IMR-90 (cell line): ENCODE results near the gene KCNMA1. TPM values are rescaled to one million over a fixed set of nuclear protein-coding genes. Genes with fewer than 3 reads are reported as not detected.

Experiments
- ATAC-seq: fragments of 200-7000 bp; cut with Tn5 transposase; 2 replicates; pipeline ENCODE4 v1.9.1; 2020; ENCODE audit warnings: low read depth, mild to moderate bottlenecking, moderate library complexity
- BruUV-seq: library from RNA; stranded (reverse); fragments of 400-500 nt; replicated peaks from 2 replicates; lab custom pipeline; 2021; lab: Mats Ljungman, UMichigan
- CTCF ChIA-PET: fragments of 300-600 bp; formaldehyde crosslinking; extraction: SDS; loops from one replicate; lab custom pipeline; 2021; ENCODE audit warnings: antibody characterized with exemption; lab: Yijun Ruan, JAX
- POLR2A ChIA-PET: fragments of 300-600 bp; sonication (Branson Sonifier 250); formaldehyde crosslinking; loops from one replicate; lab custom pipeline; 2022; ENCODE audit warnings: antibody characterized with exemption; ENCODE audit not compliant: unreplicated experiment; lab: Charles Lee
- DNase-seq: peaks from one replicate; pipeline ENCODE4 v3.0.0; 2013
- H2AFZ ChIP-seq: replicated peaks from 2 replicates; pipeline ENCODE3; 2013; ENCODE audit warnings: low read length, mild to moderate bottlenecking; ENCODE audit not compliant: poor library complexity
- H2AK5ac ChIP-seq: 2 replicates; pipeline ENCODE4 v1.6.1; 2013; ENCODE audit warnings: low read depth, low read length, inconsistent platforms
- H2AK9ac ChIP-seq: replicated peaks from 2 replicates; pipeline ENCODE3; 2013; ENCODE audit warnings: mild to moderate bottlenecking, low read depth, low read length, moderate library complexity; ENCODE audit not compliant: poor library complexity
- H2BK120ac ChIP-seq: 2 replicates; pipeline ENCODE4 v1.6.1; 2013; ENCODE audit warnings: low read depth, low read length, inconsistent platforms
- H2BK15ac ChIP-seq: 3 replicates; pipeline ENCODE4 v1.6.1; 2013; ENCODE audit warnings: low read depth, low read length, inconsistent platforms
- H2BK20ac ChIP-seq: 2 replicates; pipeline ENCODE4 v1.6.1; 2013; ENCODE audit warnings: low read depth, mild to moderate bottlenecking, inconsistent platforms, low read length, moderate library complexity
- H2BK5ac ChIP-seq: 2 replicates; pipeline ENCODE4 v1.6.1; 2013; ENCODE audit warnings: mild to moderate bottlenecking, low read depth, low read length, inconsistent platforms; ENCODE audit not compliant: poor library complexity, severe bottlenecking
- H3K14ac ChIP-seq: replicated peaks from 2 replicates; pipeline ENCODE4 v1.6.1; 2013; ENCODE audit warnings: low read depth, low read length, inconsistent platforms
- H3K18ac ChIP-seq: 2 replicates; pipeline ENCODE4 v1.6.1; 2013; ENCODE audit warnings: low read depth, low read length, control low read depth
- H3K23ac ChIP-seq: 2 replicates; pipeline ENCODE4 v1.6.1; 2013; ENCODE audit warnings: low read depth, low read length, inconsistent platforms
- H3K27ac ChIP-seq: 2 replicates; pipeline ENCODE4 v1.5.1; 2013; ENCODE audit warnings: mild to moderate bottlenecking, control low read depth, low read length; ENCODE audit not compliant: insufficient read depth
- H3K27me3 ChIP-seq: 2 replicates; pipeline ENCODE4 v1.6.1; 2013; ENCODE audit warnings: low read length; ENCODE audit not compliant: control insufficient read depth, insufficient read depth
- H3K36me3 ChIP-seq: 2 replicates; pipeline ENCODE4 v1.6.1; 2013; ENCODE audit warnings: low read length, mixed read lengths; ENCODE audit not compliant: control insufficient read depth, insufficient read depth
- H3K4ac ChIP-seq: 2 replicates; pipeline ENCODE4 v1.6.1; 2013; ENCODE audit warnings: low read depth, low read length, inconsistent platforms
- H3K4me1 ChIP-seq: 2 replicates; pipeline ENCODE4 v1.6.1; 2013; ENCODE audit warnings: low read length, mixed read lengths; ENCODE audit not compliant: control insufficient read depth, insufficient read depth
- H3K4me2 ChIP-seq: 2 replicates; pipeline ENCODE4 v1.6.1; 2013; ENCODE audit warnings: low read depth, mild to moderate bottlenecking, control low read depth, low read length, moderate library complexity
- H3K4me3 ChIP-seq: 2 replicates; pipeline ENCODE4 v1.5.1; 2013; ENCODE audit warnings: low read depth, mild to moderate bottlenecking, control low read depth, low read length, moderate library complexity; ENCODE audit not compliant: insufficient read depth
- H3K56ac ChIP-seq: 2 replicates; pipeline ENCODE4 v1.6.1; 2013; ENCODE audit warnings: low read length, inconsistent platforms; ENCODE audit not compliant: insufficient read depth; ENCODE audit errors: extremely low read depth
- H3K79me1 ChIP-seq, 2 experiments: 2 replicates each; pipeline ENCODE4 v1.6.1; 2013; ENCODE audit warnings: low read length in 2 of 2, inconsistent platforms in 1 of 2, low read depth in 1 of 2
- H3K9ac ChIP-seq: 2 replicates; pipeline ENCODE4 v1.6.1; 2013; ENCODE audit warnings: low read depth, low read length, control low read depth
- H3K9me1 ChIP-seq: 2 replicates; pipeline ENCODE4 v1.6.1; 2013; ENCODE audit warnings: low read length, inconsistent platforms; ENCODE audit not compliant: insufficient read depth
- H3K9me3 ChIP-seq: 2 replicates; pipeline ENCODE4 v1.6.1; 2013; ENCODE audit warnings: low read length; ENCODE audit not compliant: control insufficient read depth, insufficient read depth
- H4K20me1 ChIP-seq: 2 replicates; pipeline ENCODE4 v1.6.1; 2013; ENCODE audit warnings: low read length, inconsistent platforms; ENCODE audit not compliant: insufficient read depth
- H4K5ac ChIP-seq: 2 replicates; pipeline ENCODE4 v1.6.1; 2013; ENCODE audit warnings: mild to moderate bottlenecking, low read depth, low read length, control low read depth
- H4K8ac ChIP-seq, 2 experiments: 2 replicates each; pipeline ENCODE4 v1.6.1; 2013; ENCODE audit warnings: low read depth in 2 of 2, low read length in 2 of 2, control low read depth in 1 of 2, inconsistent platforms in 1 of 2
- H4K91ac ChIP-seq: 2 replicates; pipeline ENCODE4 v1.6.1; 2013; ENCODE audit warnings: low read depth, low read length, inconsistent platforms; ENCODE audit not compliant: insufficient read depth
- CEBPB ChIP-seq: IDR thresholded peaks from 2 replicates; pipeline ENCODE4 v1.6.1; 2012; ENCODE audit warnings: low read depth, low read length, improper control_type of control experiment
- FOS ChIP-seq: fragments of 150-350 bp; IDR thresholded peaks from 2 replicates; pipeline ENCODE4 v1.6.1; 2016; ENCODE audit warnings: low read depth, low read length
- MAZ ChIP-seq: IDR thresholded peaks from 2 replicates; pipeline ENCODE4 v1.6.1; 2012; ENCODE audit warnings: low read depth, mild to moderate bottlenecking, low read length, improper control_type of control experiment, moderate library complexity, borderline replicate concordance
- MXI1 ChIP-seq: IDR thresholded peaks from 2 replicates; pipeline ENCODE4 v1.6.1; 2012; ENCODE audit warnings: low read depth, mild to moderate bottlenecking, low read length, moderate library complexity, borderline replicate concordance
- NFE2L2 ChIP-seq: fragments of 150-350 bp; IDR thresholded peaks from 2 replicates; pipeline ENCODE4 v1.6.1; 2016; ENCODE audit warnings: low read depth, mild to moderate bottlenecking, low read length
- RAD21 ChIP-seq: IDR thresholded peaks from 2 replicates; pipeline ENCODE4 v1.6.1; 2012; ENCODE audit warnings: low read length, improper control_type of control experiment
- RCOR1 ChIP-seq: IDR thresholded peaks from 2 replicates; pipeline ENCODE4 v1.6.1; 2012; ENCODE audit warnings: mild to moderate bottlenecking, low read length, improper control_type of control experiment; ENCODE audit not compliant: insufficient replicate concordance
- RFX5 ChIP-seq: IDR thresholded peaks from 2 replicates; pipeline ENCODE4 v1.8.0; 2012; ENCODE audit warnings: low read depth, mild to moderate bottlenecking, low read length, moderate library complexity
- SMC3 ChIP-seq: fragments of 150-350 bp; IDR thresholded peaks from 2 replicates; pipeline ENCODE4 v1.6.1; 2016; ENCODE audit warnings: low read depth, mild to moderate bottlenecking, antibody characterized with exemption, low read length, moderate library complexity
- WGBS, 2 experiments: methylation state at CpG; one replicate each; pipeline versions ENCODE4 v1.1.5 to v1.1.7; 2013; ENCODE audit warnings: missing lambda C conversion rate in 2 of 2; ENCODE audit not compliant: insufficient read length in 1 of 2; ENCODE audit errors: extremely low coverage in 2 of 2; 5-methylcytosine and 5-hydroxymethylcytosine counted together
- dilution Hi-C: fragments of 300-500 bp; cut with HindIII; formaldehyde crosslinking; loops from one replicate; pipeline ENCODE4 v1.14.3; 2018; ENCODE audit warnings: low sequenced_read_pairs; ENCODE audit not compliant: unreplicated experiment
- in situ Hi-C: fragments of 300-500 bp; cut with MboI; formaldehyde crosslinking; loops from 3 replicates; pipeline ENCODE4 v1.14.3; 2019; ENCODE audit warnings: low sequenced_read_pairs, inconsistent platforms, mixed read lengths
- intact Hi-C: fragments of 100-400 bp; cut with micrococcal nuclease; formaldehyde crosslinking; loops from 2 replicates; pipeline ENCODE4 v1.10.0; 2022
- polyA plus RNA-seq, 3 experiments: library from polyadenylated mRNA; depleted of rRNA; stranded (reverse); fragments of >200 nt; gene quantifications; 2 replicates each; pipeline ENCODE4 v1.2.3, GENCODE V29; 2012; ENCODE audit warnings: low replicate concordance in 1 of 3
- total RNA-seq: library from RNA; depleted of rRNA; stranded (reverse); fragments of >200 nt; gene quantifications from 2 replicates; pipeline ENCODE4 v1.2.3, GENCODE V29; 2012
- TF ChIP-seq, protein P1 (sequence below): conservative IDR thresholded peaks from 2 replicates; pipeline ENCODE4 v1.5.1; 2012; ENCODE audit warnings: mild to moderate bottlenecking, low read depth, low read length, improper control_type of control experiment
- TF ChIP-seq, protein P2 (sequence below): fragments of 150-350 bp; IDR thresholded peaks from 2 replicates; pipeline ENCODE4 v1.6.1; 2016; ENCODE audit warnings: low read depth, mild to moderate bottlenecking, low read length, moderate library complexity, borderline replicate concordance

Gene KCNMA1
- total and polyA plus RNA-seq, 2 of the 4 experiments (the other 2 are of a cell fraction), result 25.6 to 29.6 TPM

DNA sequence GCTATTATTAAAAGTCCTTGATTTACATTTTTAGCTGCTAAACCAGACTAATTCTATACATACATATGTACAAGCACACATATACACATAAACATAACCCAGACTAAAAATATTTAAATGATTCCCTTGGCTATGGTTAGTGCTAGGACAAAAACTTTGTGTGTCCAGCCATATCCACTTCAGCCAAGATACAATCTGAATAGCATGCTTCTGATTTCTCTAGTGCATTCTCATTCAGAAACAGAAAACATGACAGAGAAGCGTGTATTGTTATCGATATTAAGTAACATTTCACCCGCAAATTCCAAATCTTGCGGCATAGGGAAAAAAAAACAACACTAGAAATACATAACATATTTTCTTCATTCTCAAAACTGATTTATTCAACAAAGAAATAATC lies 569.3 kb downstream of the KCNMA1 start:
- TF ChIP-seq MXI1 (no peak), RAD21 (no peak), RCOR1 (no peak), FOS (no peak), NFE2L2 (no peak), MAZ (no peak), RFX5 (no peak), SMC3 (no peak), CEBPB (no peak)
- TF ChIP-seq, protein P1, sequence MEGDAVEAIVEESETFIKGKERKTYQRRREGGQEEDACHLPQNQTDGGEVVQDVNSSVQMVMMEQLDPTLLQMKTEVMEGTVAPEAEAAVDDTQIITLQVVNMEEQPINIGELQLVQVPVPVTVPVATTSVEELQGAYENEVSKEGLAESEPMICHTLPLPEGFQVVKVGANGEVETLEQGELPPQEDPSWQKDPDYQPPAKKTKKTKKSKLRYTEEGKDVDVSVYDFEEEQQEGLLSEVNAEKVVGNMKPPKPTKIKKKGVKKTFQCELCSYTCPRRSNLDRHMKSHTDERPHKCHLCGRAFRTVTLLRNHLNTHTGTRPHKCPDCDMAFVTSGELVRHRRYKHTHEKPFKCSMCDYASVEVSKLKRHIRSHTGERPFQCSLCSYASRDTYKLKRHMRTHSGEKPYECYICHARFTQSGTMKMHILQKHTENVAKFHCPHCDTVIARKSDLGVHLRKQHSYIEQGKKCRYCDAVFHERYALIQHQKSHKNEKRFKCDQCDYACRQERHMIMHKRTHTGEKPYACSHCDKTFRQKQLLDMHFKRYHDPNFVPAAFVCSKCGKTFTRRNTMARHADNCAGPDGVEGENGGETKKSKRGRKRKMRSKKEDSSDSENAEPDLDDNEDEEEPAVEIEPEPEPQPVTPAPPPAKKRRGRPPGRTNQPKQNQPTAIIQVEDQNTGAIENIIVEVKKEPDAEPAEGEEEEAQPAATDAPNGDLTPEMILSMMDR, result no peak
- TF ChIP-seq, protein P2, sequence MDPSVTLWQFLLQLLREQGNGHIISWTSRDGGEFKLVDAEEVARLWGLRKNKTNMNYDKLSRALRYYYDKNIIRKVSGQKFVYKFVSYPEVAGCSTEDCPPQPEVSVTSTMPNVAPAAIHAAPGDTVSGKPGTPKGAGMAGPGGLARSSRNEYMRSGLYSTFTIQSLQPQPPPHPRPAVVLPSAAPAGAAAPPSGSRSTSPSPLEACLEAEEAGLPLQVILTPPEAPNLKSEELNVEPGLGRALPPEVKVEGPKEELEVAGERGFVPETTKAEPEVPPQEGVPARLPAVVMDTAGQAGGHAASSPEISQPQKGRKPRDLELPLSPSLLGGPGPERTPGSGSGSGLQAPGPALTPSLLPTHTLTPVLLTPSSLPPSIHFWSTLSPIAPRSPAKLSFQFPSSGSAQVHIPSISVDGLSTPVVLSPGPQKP, result no peak
- Histone ChIP-seq H2AK5ac (no peak overlapping the region), H4K8ac (no peak overlapping the region), H3K18ac (no peak overlapping the region), H3K14ac (no peak overlapping the region), H4K5ac (no peak overlapping the region), H2AFZ (no peak overlapping the region), H2BK20ac (no peak overlapping the region), H4K91ac (no peak overlapping the region), H4K20me1 (no peaks in the 10 kb centered on the region), H3K4ac (no peak overlapping the region), H3K9me3 (no peaks in the 10 kb centered on the region), H3K79me1 (no peaks in the 10 kb centered on the region), H3K9ac (no peak overlapping the region), H2BK120ac (no peak overlapping the region), H3K36me3 (no peaks in the 10 kb centered on the region), H3K4me1 (no peaks in the 10 kb centered on the region), H3K4me3 (no peak overlapping the region), H3K27ac (no peak overlapping the region), H3K56ac (no peak overlapping the region), H2BK5ac (no peak overlapping the region), H3K9me1 (no peaks in the 10 kb centered on the region), H2BK15ac (no peak overlapping the region), H2AK9ac (no peak overlapping the region), H3K4me2 (no peak overlapping the region), H3K23ac (no peak overlapping the region), H3K27me3 (no peaks in the 10 kb centered on the region)
- ChIA-PET POLR2A (no interaction called here), CTCF (no interaction called here)
- intact Hi-C loops, result no loop called here
- WGBS, 2 experiments, result no CpG with 5 or more reads among the region's 4 CpGs
- DNase-seq (no peak), ATAC-seq (no peak)
- no TSS peak for BruUV-seq
- in situ Hi-C loops, result no loop called here
- dilution Hi-C loops, result no loop called here
